ENCODE measurements around the gene XPO5.

DNA sequence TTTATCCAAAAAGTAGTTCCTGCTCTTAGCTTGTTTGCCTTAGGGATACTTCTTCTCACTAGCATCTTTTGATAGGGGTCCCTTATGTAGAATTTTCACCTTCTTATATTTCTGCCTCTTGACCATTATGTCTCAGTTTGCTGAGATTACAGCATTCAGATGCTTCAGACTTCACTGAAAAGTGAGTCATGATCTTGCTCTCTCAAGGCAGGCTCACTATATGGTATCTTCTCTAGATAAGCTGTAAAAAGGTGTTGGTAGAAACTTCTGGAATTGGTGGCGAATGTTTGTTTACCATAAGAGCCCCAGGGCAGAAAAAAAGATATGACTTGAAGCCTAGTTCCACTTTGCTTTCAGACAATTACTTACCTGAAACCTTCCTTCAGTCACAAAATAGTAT lies 33.6 kb upstream of the XPO5 start:
- TF ChIP-seq, protein P1, sequence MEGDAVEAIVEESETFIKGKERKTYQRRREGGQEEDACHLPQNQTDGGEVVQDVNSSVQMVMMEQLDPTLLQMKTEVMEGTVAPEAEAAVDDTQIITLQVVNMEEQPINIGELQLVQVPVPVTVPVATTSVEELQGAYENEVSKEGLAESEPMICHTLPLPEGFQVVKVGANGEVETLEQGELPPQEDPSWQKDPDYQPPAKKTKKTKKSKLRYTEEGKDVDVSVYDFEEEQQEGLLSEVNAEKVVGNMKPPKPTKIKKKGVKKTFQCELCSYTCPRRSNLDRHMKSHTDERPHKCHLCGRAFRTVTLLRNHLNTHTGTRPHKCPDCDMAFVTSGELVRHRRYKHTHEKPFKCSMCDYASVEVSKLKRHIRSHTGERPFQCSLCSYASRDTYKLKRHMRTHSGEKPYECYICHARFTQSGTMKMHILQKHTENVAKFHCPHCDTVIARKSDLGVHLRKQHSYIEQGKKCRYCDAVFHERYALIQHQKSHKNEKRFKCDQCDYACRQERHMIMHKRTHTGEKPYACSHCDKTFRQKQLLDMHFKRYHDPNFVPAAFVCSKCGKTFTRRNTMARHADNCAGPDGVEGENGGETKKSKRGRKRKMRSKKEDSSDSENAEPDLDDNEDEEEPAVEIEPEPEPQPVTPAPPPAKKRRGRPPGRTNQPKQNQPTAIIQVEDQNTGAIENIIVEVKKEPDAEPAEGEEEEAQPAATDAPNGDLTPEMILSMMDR (IDR thresholded peaks at IDR 0.05): no peak
- TF ChIP-seq POLR2AphosphoS5 (IDR thresholded peaks at IDR 0.05; ENCODE audit: low read depth, low read length) (no peak), SIN3A (IDR thresholded peaks at IDR 0.05; ENCODE audit: borderline replicate concordance, insufficient read depth, low read depth, low read length) (no peak), TCF7L2 (IDR thresholded peaks at IDR 0.05; ENCODE audit: low read depth, low read length) (no peak)
- TF ChIP-seq, protein P2, sequence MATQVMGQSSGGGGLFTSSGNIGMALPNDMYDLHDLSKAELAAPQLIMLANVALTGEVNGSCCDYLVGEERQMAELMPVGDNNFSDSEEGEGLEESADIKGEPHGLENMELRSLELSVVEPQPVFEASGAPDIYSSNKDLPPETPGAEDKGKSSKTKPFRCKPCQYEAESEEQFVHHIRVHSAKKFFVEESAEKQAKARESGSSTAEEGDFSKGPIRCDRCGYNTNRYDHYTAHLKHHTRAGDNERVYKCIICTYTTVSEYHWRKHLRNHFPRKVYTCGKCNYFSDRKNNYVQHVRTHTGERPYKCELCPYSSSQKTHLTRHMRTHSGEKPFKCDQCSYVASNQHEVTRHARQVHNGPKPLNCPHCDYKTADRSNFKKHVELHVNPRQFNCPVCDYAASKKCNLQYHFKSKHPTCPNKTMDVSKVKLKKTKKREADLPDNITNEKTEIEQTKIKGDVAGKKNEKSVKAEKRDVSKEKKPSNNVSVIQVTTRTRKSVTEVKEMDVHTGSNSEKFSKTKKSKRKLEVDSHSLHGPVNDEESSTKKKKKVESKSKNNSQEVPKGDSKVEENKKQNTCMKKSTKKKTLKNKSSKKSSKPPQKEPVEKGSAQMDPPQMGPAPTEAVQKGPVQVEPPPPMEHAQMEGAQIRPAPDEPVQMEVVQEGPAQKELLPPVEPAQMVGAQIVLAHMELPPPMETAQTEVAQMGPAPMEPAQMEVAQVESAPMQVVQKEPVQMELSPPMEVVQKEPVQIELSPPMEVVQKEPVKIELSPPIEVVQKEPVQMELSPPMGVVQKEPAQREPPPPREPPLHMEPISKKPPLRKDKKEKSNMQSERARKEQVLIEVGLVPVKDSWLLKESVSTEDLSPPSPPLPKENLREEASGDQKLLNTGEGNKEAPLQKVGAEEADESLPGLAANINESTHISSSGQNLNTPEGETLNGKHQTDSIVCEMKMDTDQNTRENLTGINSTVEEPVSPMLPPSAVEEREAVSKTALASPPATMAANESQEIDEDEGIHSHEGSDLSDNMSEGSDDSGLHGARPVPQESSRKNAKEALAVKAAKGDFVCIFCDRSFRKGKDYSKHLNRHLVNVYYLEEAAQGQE (IDR thresholded peaks at IDR 0.05; ENCODE audit: insufficient read depth in 1 of 2, low read depth in 2 of 2, low read length in 1 of 2): no peak

Data from Panc1 (cell line).